CD4-positive, alpha-beta memory T cell (primary cell): ENCODE results near the gene TTN. TPM values are rescaled to one million over a fixed set of nuclear protein-coding genes. Genes with fewer than 3 reads are reported as not detected.
A peak's percentile ranks its signal among the peaks of the same experiment; 100 is the strongest.

Experiments
- CTCF ChIA-PET: fragments of 350-600 bp; sonication (Branson Sonifier 250); formaldehyde crosslinking; loops from one replicate; lab custom pipeline; 2021; ENCODE audit warnings: inconsistent platforms; ENCODE audit not compliant: partially characterized antibody; lab: Charles Lee
- POLR2A ChIA-PET: fragments of 350-600 bp; sonication (Branson Sonifier 250); formaldehyde crosslinking; loops from one replicate; lab custom pipeline; 2021; ENCODE audit not compliant: partially characterized antibody; lab: Charles Lee
- DNase-seq, 5 donors: peaks; one replicate each; pipeline versions ENCODE4 v3.0.0 to v3.0.0-alpha.2; 2020 to 2022; ENCODE audit warnings: mixed read lengths in 1 of 5
- H3K27ac ChIP-seq: one replicate; pipeline ENCODE4 v1.7.0; 2013; ENCODE audit warnings: low read depth, low read length
- H3K27me3 ChIP-seq: 2 replicates; pipeline ENCODE4 v1.7.0; 2013; ENCODE audit warnings: mild to moderate bottlenecking, low read length, moderate library complexity; ENCODE audit not compliant: insufficient read depth
- H3K36me3 ChIP-seq: 2 replicates; pipeline ENCODE4 v1.7.0; 2013; ENCODE audit warnings: mild to moderate bottlenecking, low read length, moderate library complexity; ENCODE audit not compliant: insufficient read depth
- H3K4me1 ChIP-seq: 2 replicates; pipeline ENCODE4 v1.7.0; 2013; ENCODE audit warnings: mild to moderate bottlenecking, low read length, moderate library complexity; ENCODE audit not compliant: insufficient read depth
- H3K4me3 ChIP-seq, 2 donors: one replicate each; pipeline ENCODE4 v1.7.0; 2013; ENCODE audit warnings: low read length in 2 of 2, mild to moderate bottlenecking in 1 of 2
- H3K9me3 ChIP-seq, 2 donors: one replicate each; pipeline ENCODE4 v1.7.0; 2013; ENCODE audit warnings: low read length in 2 of 2, control low read depth in 1 of 2; ENCODE audit not compliant: control insufficient read depth in 1 of 2
- H3K27ac Mint-ChIP-seq, 7 donors: one replicate each; pipeline ENCODE4 v1.8.0; 2020 to 2021; ENCODE audit warnings: mixed read lengths in 7 of 7, mild to moderate bottlenecking in 6 of 7, inconsistent platforms in 3 of 7, moderate library complexity in 3 of 7
- H3K27me3 Mint-ChIP-seq, 2 donors: one replicate each; pipeline ENCODE4 v1.8.0; 2020 to 2021; ENCODE audit warnings: mixed read lengths in 2 of 2
- H3K36me3 Mint-ChIP-seq, 2 donors: one replicate each; pipeline ENCODE4 v1.8.0; 2020 to 2021; ENCODE audit warnings: mixed read lengths in 2 of 2, inconsistent platforms in 1 of 2, mild to moderate bottlenecking in 1 of 2
- H3K4me1 Mint-ChIP-seq, 4 donors: one replicate each; pipeline ENCODE4 v1.8.0; 2020 to 2021; ENCODE audit warnings: mixed read lengths in 4 of 4, mild to moderate bottlenecking in 1 of 4
- H3K4me3 Mint-ChIP-seq, 8 donors: one replicate each; pipeline ENCODE4 v1.8.0; 2020 to 2021; ENCODE audit warnings: mixed read lengths in 8 of 8, mild to moderate bottlenecking in 7 of 8, moderate library complexity in 6 of 8, inconsistent platforms in 3 of 8
- H3K9me3 Mint-ChIP-seq, 8 donors: one replicate each; pipeline ENCODE4 v1.8.0; 2020 to 2021; ENCODE audit warnings: mixed read lengths in 8 of 8, mild to moderate bottlenecking in 5 of 8, inconsistent platforms in 3 of 8, moderate library complexity in 1 of 8
- intact Hi-C: fragments of 100-400 bp; cut with micrococcal nuclease; formaldehyde crosslinking; loops from one replicate; pipeline ENCODE4 v1.15.1; 2023
- polyA plus RNA-seq, 2 donors: library from polyadenylated mRNA; unstranded; fragments of 300-500 nt; fragmentation: Illumina TruSeq; gene quantifications; one replicate each; pipeline ENCODE4 v1.2.3, GENCODE V29; 2021
- total RNA-seq, 2 experiments: library from RNA; stranded (reverse); gene quantifications; one replicate each; pipeline ENCODE4 v1.2.3, GENCODE V29; 2021

The TTN gene
- total and polyA plus RNA-seq, 4 experiments from 2014 or later, result 0.22 to 8.6 (median 5.0) TPM

DNA sequence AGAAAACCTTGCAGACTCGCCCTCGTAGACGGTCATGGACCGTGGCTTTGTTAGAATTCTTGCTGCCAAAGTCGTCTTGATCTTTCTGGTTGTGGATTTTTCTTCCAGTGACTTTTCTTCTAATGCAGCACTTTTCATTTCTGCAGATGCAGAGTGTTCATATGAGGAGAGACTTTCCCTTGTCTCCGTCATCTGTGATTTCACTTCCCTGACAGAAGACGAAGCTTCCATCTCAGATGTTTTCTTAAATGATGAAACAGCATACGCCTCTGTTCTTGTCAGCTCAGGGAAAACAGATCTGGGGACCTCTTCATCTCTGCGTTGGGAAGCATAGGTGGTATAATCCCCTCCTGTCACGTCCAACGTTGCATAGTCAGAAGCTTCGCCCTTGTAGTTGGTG is 276.1 kb downstream of the TTN start:
- Mint-ChIP-seq H3K4me1 (peaks cover 14 to 36% (median 20%) of the 10 kb centered on the region in 4 donors), H3K27me3 (no peaks in the 10 kb centered on the region), H3K9me3 (peaks cover 0 to 1% (median 0%) of the 10 kb centered on the region in 8 donors), H3K4me3 (no peak overlapping the region), H3K27ac (peak overlapping the region in 1 of 7 donors; percentile 43), H3K36me3 (peaks cover 55 to 66% of the 10 kb centered on the region in 2 donors)
- POLR2A ChIA-PET, result no interaction called here
- Histone ChIP-seq H3K27me3 (no peaks in the 10 kb centered on the region), H3K9me3 (no peaks in the 10 kb centered on the region), H3K36me3 (peaks cover 37% of the 10 kb centered on the region), H3K4me1 (peaks cover 2% of the 10 kb centered on the region), H3K4me3 (no peak overlapping the region), H3K27ac (no peak overlapping the region)
- intact Hi-C loops, result no loop called here
- DNase-seq, result no peak
- CTCF ChIA-PET, result no interaction called here

DNA sequence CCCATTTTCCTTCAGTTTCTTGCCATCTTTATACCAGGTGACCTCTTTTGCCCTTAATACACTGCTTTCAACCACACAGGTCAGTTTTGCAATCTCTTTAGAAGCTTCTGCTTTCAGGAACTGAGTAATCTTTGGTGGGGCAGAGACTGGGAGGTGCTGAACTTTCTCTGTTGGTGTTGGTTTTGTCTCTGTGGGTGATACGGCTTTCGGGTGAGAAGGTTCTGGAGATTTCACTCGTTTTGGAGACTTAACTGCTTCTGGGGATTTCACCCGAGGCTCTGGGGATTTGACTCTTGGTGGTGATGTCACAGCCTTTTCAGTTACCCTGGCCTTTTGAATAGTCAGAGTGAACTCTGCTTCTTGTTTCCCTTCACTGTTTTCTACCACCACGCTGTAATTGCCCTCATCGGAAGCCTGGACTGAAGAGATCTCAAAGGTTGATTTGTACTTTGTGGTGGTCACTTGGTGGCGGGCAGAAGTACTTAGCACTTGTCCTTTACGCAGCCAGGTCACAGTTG is 276.5 kb downstream of the TTN start:
- no peaks in the 10 kb centered on the region for H3K27me3 ChIP-seq
- H3K9me3 ChIP-seq, result no peaks in the 10 kb centered on the region
- peaks cover 37% of the 10 kb centered on the region for H3K36me3 ChIP-seq
- ChIA-PET CTCF (no interaction called here), POLR2A (no interaction called here)
- no peak overlapping the region for H3K4me3 ChIP-seq
- intact Hi-C loops, result no loop called here
- no peak overlapping the region for H3K27ac ChIP-seq
- H3K27ac Mint-ChIP-seq, result peak overlapping the region in 3 of 7 donors; percentile 43 to 80 (median 58)
- peaks cover 6% of the 10 kb centered on the region for H3K4me1 ChIP-seq
- peaks cover 0 to 2% (median 0%) of the 10 kb centered on the region in 8 donors for H3K9me3 Mint-ChIP-seq
- no peaks in the 10 kb centered on the region for H3K27me3 Mint-ChIP-seq
- DNase-seq, result no peak
- peaks cover 51 to 68% of the 10 kb centered on the region in 2 donors for H3K36me3 Mint-ChIP-seq
- H3K4me1 Mint-ChIP-seq, result peaks cover 17 to 41% (median 24%) of the 10 kb centered on the region in 4 donors
- peak overlapping the region in 1 of 8 donors; percentile 20 for H3K4me3 Mint-ChIP-seq

DNA sequence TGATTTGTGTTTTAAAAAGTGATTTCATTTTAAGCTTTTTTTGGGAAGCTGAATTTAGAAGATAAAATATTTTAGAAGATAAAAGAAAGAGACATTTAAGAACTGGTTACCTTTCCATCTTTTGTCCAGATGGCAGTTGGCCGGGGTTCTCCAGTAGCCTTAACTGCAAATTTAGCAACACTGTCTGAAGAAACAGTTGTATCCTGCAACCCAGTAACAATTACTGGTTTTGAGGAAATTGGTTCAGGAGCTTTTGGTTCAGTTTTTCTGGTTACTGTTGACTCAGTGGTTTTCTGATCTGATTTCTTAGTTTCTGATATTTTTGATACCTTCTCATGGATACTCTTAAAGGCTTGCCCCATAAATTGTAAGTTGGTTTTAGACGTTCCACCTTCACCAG is 277.1 kb downstream of the TTN start:
- ChIA-PET CTCF (no interaction called here), POLR2A (no interaction called here)
- peaks cover 31% of the 10 kb centered on the region for H3K36me3 ChIP-seq
- H3K27ac ChIP-seq, result no peak overlapping the region
- H3K27ac Mint-ChIP-seq, result peak overlapping the region in 1 of 7 donors; percentile 26
- H3K36me3 Mint-ChIP-seq, result peaks cover 47 to 67% of the 10 kb centered on the region in 2 donors
- H3K9me3 Mint-ChIP-seq, result peaks cover 0 to 2% (median 0%) of the 10 kb centered on the region in 8 donors
- DNase-seq, result no peak
- no peak overlapping the region for H3K4me3 ChIP-seq
- peaks cover 7% of the 10 kb centered on the region for H3K4me1 ChIP-seq
- no peaks in the 10 kb centered on the region for H3K27me3 Mint-ChIP-seq
- H3K27me3 ChIP-seq, result no peaks in the 10 kb centered on the region
- no peaks in the 10 kb centered on the region for H3K9me3 ChIP-seq
- intact Hi-C loops, result no loop called here
- H3K4me1 Mint-ChIP-seq, result peaks cover 20 to 44% (median 26%) of the 10 kb centered on the region in 4 donors
- H3K4me3 Mint-ChIP-seq, result peak overlapping the region in 1 of 8 donors; percentile 20

DNA sequence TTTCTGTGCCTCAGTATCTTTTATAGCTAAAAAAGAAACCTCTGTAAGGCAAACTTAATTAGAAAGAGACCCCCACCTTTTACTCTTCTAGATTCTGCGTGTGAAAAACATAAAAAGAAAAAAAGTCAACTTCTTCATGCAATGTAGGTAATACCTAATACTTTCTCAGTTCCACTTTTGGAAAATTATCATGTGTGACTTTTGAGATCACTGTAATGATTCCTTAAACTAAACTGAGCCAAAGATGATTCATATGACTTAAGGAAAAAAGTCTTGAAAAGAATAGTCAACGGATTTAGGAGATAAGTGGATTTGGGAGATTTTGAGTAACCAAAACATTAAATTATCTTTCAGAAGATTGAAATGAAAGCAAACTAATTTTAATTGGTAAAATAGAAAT is 278.0 kb downstream of the TTN start:
- Mint-ChIP-seq H3K4me3 (no peak overlapping the region), H3K9me3 (peaks cover 0 to 2% (median 0%) of the 10 kb centered on the region in 8 donors), H3K27me3 (no peaks in the 10 kb centered on the region), H3K36me3 (peaks cover 38 to 57% of the 10 kb centered on the region in 2 donors), H3K27ac (no peak overlapping the region), H3K4me1 (peaks cover 23 to 49% (median 29%) of the 10 kb centered on the region in 4 donors)
- no peaks in the 10 kb centered on the region for H3K27me3 ChIP-seq
- intact Hi-C loops, result loop anchor here (10.0 kb wide), 1 partner anchor 974 kb away; a partner anchor contains a TSS
- POLR2A ChIA-PET, result no interaction called here
- peaks cover 11% of the 10 kb centered on the region for H3K4me1 ChIP-seq
- no peaks in the 10 kb centered on the region for H3K9me3 ChIP-seq
- no peak for DNase-seq
- H3K4me3 ChIP-seq, result no peak overlapping the region
- H3K27ac ChIP-seq, result no peak overlapping the region
- peaks cover 24% of the 10 kb centered on the region for H3K36me3 ChIP-seq
- CTCF ChIA-PET, result no interaction called here

DNA sequence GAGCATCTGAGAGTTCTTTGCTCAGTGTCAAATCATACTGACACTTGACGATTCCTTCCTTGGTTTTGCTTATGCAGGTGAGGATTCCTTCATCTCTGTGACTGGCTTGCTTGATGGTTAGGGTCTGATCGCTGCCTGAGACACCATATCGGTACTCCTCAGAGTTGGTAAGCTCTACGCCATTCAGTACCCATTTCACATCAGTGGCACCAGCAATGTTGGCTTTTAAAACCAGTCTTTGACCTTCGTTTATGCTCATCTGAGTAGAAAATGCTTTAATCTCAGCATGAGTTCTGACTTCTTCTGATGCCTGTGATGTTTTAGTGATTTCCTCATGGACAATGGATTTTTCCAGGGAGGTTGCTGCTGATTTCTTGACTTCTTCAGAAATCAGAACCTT is 278.6 kb downstream of the TTN start:
- peaks cover 20% of the 10 kb centered on the region for H3K36me3 ChIP-seq
- no peak overlapping the region for H3K4me3 ChIP-seq
- H3K27ac ChIP-seq, result no peak overlapping the region
- intact Hi-C loops, result loop anchor here (10.0 kb wide), 1 partner anchor 974 kb away; a partner anchor contains a TSS
- peaks cover 33 to 55% of the 10 kb centered on the region in 2 donors for H3K36me3 Mint-ChIP-seq
- no peaks in the 10 kb centered on the region for H3K9me3 ChIP-seq
- POLR2A ChIA-PET, result no interaction called here
- CTCF ChIA-PET, result no interaction called here
- H3K27ac Mint-ChIP-seq, result no peak overlapping the region
- no peak overlapping the region for H3K4me3 Mint-ChIP-seq
- peaks cover 16% of the 10 kb centered on the region for H3K4me1 ChIP-seq
- H3K4me1 Mint-ChIP-seq, result peaks cover 25 to 54% (median 33%) of the 10 kb centered on the region in 4 donors
- no peaks in the 10 kb centered on the region for H3K27me3 Mint-ChIP-seq
- H3K9me3 Mint-ChIP-seq, result peaks cover 0 to 2% (median 0%) of the 10 kb centered on the region in 8 donors
- DNase-seq, result no peak
- H3K27me3 ChIP-seq, result no peaks in the 10 kb centered on the region

DNA sequence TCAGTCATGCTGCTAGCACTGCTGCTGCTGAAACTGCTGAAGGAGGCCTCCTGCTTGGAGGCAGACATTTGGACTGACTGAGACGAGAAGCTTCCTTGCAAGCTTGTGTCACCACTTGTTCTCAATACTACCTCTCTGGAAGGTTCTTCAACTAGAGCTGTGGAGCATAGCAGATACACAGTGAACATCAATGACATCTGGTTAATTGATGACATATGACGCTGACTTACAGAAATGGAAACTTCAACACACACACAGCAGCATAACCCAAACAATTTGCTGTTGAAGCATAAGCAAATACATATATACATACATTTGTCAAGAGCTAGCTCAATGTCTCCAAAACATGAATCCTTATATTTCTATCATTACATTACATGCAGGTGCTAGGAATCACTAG is 279.6 kb downstream of the TTN start:
- H3K36me3 ChIP-seq, result peaks cover 12% of the 10 kb centered on the region
- CTCF ChIA-PET, result no interaction called here

DNA sequence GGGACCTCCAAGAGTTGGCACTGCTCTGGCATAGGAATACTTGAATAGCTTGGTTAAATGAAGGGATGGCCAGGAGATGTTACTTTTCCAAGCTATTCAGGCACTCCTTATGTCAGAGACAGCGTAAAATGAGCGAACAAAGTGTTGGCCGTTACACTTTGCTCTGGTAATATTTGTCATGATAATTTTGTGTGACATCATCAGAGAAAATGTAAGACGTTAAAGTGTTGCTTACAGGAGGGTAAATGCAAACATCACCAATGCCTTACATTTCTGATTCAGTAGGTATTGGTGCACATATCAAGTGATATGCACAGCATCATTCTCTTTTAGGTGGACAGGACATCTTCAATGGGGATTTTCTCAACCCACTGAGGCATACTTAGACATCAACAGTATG is 281.0 kb downstream of the TTN start:
- no peak for DNase-seq

More for the DNA sequence above, 279.6 kb downstream of the TTN start:
- H3K4me1 Mint-ChIP-seq, result peaks cover 29 to 65% (median 38%) of the 10 kb centered on the region in 4 donors
- H3K27me3 ChIP-seq, result no peaks in the 10 kb centered on the region
- H3K27ac Mint-ChIP-seq, result no peak overlapping the region
- no peak overlapping the region for H3K4me3 ChIP-seq
- no peaks in the 10 kb centered on the region for H3K27me3 Mint-ChIP-seq
- peaks cover 0 to 2% (median 0%) of the 10 kb centered on the region in 8 donors for H3K9me3 Mint-ChIP-seq
- no peak overlapping the region for H3K4me3 Mint-ChIP-seq
- POLR2A ChIA-PET, result interaction anchor here (0.6 kb wide), 1 partner anchor 77 kb away, joined by 3 read pairs; the partner anchor contains the start of genes PJVK and PRKRA
- DNase-seq, result no peak
- H3K27ac ChIP-seq, result no peak overlapping the region
- H3K4me1 ChIP-seq, result peaks cover 22% of the 10 kb centered on the region
- intact Hi-C loops, result loop anchor here (10.0 kb wide), 1 partner anchor 973 kb away; a partner anchor contains a TSS
- no peaks in the 10 kb centered on the region for H3K9me3 ChIP-seq
- peaks cover 23 to 48% of the 10 kb centered on the region in 2 donors for H3K36me3 Mint-ChIP-seq

More for the DNA sequence above, 281.0 kb downstream of the TTN start:
- Mint-ChIP-seq H3K27ac (no peak overlapping the region), H3K36me3 (peaks cover 10 to 35% of the 10 kb centered on the region in 2 donors), H3K27me3 (no peaks in the 10 kb centered on the region), H3K9me3 (peaks cover 0 to 2% (median 0%) of the 10 kb centered on the region in 8 donors), H3K4me3 (no peak overlapping the region), H3K4me1 (peaks cover 29 to 68% (median 44%) of the 10 kb centered on the region in 4 donors)
- H3K27me3 ChIP-seq, result no peaks in the 10 kb centered on the region
- H3K4me1 ChIP-seq, result peaks cover 24% of the 10 kb centered on the region
- intact Hi-C loops, result loop anchor here (10.0 kb wide), 1 partner anchor 971 kb away; a partner anchor contains a TSS
- CTCF ChIA-PET, result no interaction called here
- no peaks in the 10 kb centered on the region for H3K9me3 ChIP-seq
- H3K27ac ChIP-seq, result no peak overlapping the region
- no peak overlapping the region for H3K4me3 ChIP-seq
- POLR2A ChIA-PET, result no interaction called here
- no peaks in the 10 kb centered on the region for H3K36me3 ChIP-seq
